ENCODE results near the gene ELSPBP1.
"Not testable (repeated sequence)": the region's sequence is repeated elsewhere in the genome, so short reads cannot be mapped to it uniquely, and the experiment has no call there.

Gene ELSPBP1

GRCh38 chr19:48043675-48044258 is 49.3 kb downstream of the ELSPBP1 start, which contains the start of gene CABP5:
Gene CABP5, minus strand, starts transcription at chr19:48044079. Its CDS starts 157 bp downstream, at chr19:48043922.
- no peak for DNase-seq

DNA sequence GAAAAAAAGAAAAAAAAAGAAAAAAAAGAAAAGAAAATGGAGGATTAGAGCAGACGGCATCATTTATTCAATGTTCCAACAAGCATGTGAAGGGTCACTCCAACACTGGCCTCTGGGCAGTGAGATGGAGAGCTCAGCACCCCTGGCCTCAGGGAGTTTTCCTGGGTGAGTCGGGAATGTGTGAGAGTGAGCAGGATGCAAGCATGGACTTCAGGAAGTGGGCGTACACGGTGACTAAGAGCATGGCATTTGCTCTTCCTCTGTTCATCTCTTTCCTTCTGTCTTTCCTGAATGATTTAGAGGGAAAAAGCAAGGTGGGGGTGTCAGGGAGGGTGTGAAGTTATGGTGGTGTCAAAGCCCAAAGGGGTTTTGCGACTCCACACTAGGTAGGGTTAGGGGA is 50.1 kb downstream of the ELSPBP1 start:
- no peak for DNase-seq

- no peak for DNase-seq
Measured at GRCh38 chr19:48051335-48052033, 57.1 kb downstream of the ELSPBP1 start.

- DNase-seq: no peak
Measured at GRCh38 chr19:48053076-48053475, 58.6 kb downstream of the ELSPBP1 start.

DNA sequence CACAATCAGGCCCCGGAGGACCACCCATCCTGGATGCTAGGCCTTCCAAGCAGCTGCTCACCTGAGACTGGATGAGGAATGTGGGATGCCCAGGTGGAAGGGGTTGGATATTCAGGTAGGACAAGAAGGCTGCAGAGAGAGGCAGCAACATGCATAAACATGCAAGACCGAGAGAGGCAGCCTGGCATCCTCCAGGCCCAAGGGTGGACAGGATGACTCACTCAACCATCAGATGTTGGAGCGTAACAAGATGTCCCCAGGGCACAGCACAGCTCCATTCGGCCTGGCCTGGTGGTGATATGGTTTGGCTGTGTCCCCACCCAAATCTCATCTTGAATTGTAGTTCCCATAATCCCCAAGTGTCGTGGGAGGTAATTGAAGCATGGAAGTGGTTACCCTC is 59.4 kb downstream of the ELSPBP1 start:
- DNase-seq: no peak

GRCh38 chr19:48059331-48059730 is 64.9 kb downstream of the ELSPBP1 start:
- DNase-seq: no peak

- no peak for DNase-seq
Measured at GRCh38 chr19:48060381-48060780, 65.9 kb downstream of the ELSPBP1 start.

GRCh38 chr19:48061401-48062344 is 67.2 kb downstream of the ELSPBP1 start:
- no peak for DNase-seq

DNA sequence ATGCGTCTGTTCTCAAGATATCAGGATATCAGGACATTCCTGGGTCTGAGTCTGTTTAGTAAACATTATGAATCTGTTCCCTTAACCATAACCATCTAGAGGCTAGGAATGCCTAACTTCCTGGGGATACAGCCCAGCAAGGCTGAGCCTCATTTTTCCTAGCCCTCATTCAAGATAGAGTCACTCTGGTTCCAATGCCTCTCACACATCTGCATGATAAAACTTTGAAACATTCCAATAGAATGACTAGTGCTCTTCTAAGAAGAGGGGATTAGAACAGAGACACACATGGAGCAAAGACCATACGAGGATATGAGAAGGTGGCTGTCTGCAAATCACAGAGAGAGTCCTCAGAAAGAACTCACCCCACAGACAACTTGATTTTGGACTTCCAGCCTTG is 70.1 kb downstream of the ELSPBP1 start:
- DNase-seq: no peak

- no peak for DNase-seq
Measured at GRCh38 chr19:48069435-48069834, 75.0 kb downstream of the ELSPBP1 start.

DNA sequence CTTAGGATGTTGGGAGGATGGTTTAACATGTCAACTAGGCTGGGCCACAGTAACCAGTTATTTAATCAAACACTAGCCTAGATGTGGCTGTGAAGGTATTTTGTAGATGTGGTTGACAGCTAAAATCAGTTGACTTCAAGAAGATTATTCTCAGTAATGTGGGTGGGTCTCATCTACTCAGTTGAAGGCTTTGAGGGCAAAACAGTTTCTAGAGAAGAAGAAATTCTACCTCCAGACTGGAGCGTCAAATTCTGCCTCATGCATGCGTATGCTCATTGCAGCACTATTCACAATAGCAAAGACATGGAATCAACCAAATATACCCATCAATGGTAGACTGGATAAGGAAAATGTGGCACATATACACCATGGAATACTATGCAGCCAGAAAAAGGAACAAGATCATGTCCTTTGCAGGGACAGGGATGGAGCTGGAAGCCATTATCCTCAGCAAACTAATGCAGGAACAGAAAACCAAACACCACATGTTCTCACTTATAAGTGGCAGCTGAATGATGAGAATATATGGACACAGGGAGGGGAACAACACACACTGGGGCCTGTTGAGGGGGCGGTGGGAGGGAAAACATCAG is 75.8 kb downstream of the ELSPBP1 start:
- DNase-seq: not testable (repeated sequence)
